Sigmoid colon (tissue), 7 donors: ENCODE results near the gene UCKL1. TPM values are rescaled to one million over a fixed set of nuclear protein-coding genes. Genes with fewer than 3 reads are reported as not detected.

Source experiments
- DNase-seq: peaks from one replicate; pipeline ENCODE4 v3.0.0-alpha.2; 2019
- H3K27ac ChIP-seq, 4 donors: fragments of 200-600 bp; sonication (generic); one replicate each; pipeline ENCODE4 v1.5.1; 2016 to 2019; ENCODE audit warnings: mild to moderate bottlenecking in 1 of 4
- H3K27me3 ChIP-seq, 3 donors: fragments of 200-600 bp; sonication (generic); one replicate each; pipeline ENCODE4 v1.5.1; 2019; ENCODE audit warnings: mild to moderate bottlenecking in 1 of 3
- H3K36me3 ChIP-seq, 4 donors: fragments of 200-600 bp; sonication (generic); one replicate each; pipeline ENCODE4 v1.5.1; 2016 to 2019
- H3K4me1 ChIP-seq, 4 donors: fragments of 200-600 bp; sonication (generic); one replicate each; pipeline ENCODE4 v1.5.1; 2017 to 2019
- H3K4me3 ChIP-seq, 4 donors: fragments of 200-600 bp; sonication (generic); one replicate each; pipeline ENCODE4 v1.5.1; 2017 to 2019; ENCODE audit warnings: mild to moderate bottlenecking in 2 of 4, moderate library complexity in 1 of 4
- H3K9me3 ChIP-seq, 4 donors: fragments of 200-600 bp in 3 of 4; sonication (generic) in 3 of 4; one replicate each; pipeline versions ENCODE4 v1.5.1 to v1.6.1; 2013 to 2019
- EP300 ChIP-seq, 4 donors: sonication (generic); formaldehyde crosslinking; IDR thresholded peaks; one replicate each; pipeline ENCODE4 v1.6.1; 2017; ENCODE audit warnings: antibody characterized with exemption in 4 of 4
- POLR2A ChIP-seq, 2 donors: fragments of 450-650 bp; IDR thresholded peaks; one replicate each; pipeline ENCODE4 v1.6.1; 2016; ENCODE audit warnings: antibody characterized with exemption in 2 of 2, mild to moderate bottlenecking in 2 of 2, moderate library complexity in 2 of 2
- POLR2AphosphoS5 ChIP-seq, 4 donors: sonication (generic); formaldehyde crosslinking; IDR thresholded peaks; one replicate each; pipeline ENCODE4 v1.6.1; 2017; ENCODE audit warnings: antibody characterized with exemption in 4 of 4
- WGBS, 2 donors: extraction: QIAGEN DNeasy Blood & Tissue Kit; methylation state at CpG; one replicate each; pipeline ENCODE4 v1.1.7; 2013; 5-methylcytosine and 5-hydroxymethylcytosine counted together
- intact Hi-C: fragments of 100-400 bp; cut with DNase I; formaldehyde crosslinking; loops from one replicate; pipeline ENCODE4 v1.15.1; 2023
- polyA plus RNA-seq, 3 donors: library from polyadenylated mRNA; stranded (reverse); fragments of 200-250 nt; gene quantifications; one replicate each; pipeline ENCODE4 v1.2.3, GENCODE V29; 2013
- total RNA-seq, 4 donors: library from RNA; depleted of rRNA; stranded (reverse); fragments of >200 nt; gene quantifications; one replicate each; pipeline ENCODE4 v1.1.0, GENCODE V29; 2016
- TF ChIP-seq, protein P1 (sequence below), 4 experiments: fragments of 450-650 bp in 3 of 4; fragments of 200-600 bp in 1 of 4; IDR thresholded peaks; one replicate each; pipeline ENCODE4 v1.5.1; 2016 to 2019; ENCODE audit warnings: antibody characterized with exemption in 4 of 4, mild to moderate bottlenecking in 3 of 4, moderate library complexity in 2 of 4
- donor health status: healthy with polysubstance abuse.
- donor health status: Bipolar disorder and iron deficiency.
- donor health status: healthy.

Gene UCKL1
- total and polyA plus RNA-seq, 7 donors: 21.1 to 45.6 (median 26.1) TPM

DNA sequence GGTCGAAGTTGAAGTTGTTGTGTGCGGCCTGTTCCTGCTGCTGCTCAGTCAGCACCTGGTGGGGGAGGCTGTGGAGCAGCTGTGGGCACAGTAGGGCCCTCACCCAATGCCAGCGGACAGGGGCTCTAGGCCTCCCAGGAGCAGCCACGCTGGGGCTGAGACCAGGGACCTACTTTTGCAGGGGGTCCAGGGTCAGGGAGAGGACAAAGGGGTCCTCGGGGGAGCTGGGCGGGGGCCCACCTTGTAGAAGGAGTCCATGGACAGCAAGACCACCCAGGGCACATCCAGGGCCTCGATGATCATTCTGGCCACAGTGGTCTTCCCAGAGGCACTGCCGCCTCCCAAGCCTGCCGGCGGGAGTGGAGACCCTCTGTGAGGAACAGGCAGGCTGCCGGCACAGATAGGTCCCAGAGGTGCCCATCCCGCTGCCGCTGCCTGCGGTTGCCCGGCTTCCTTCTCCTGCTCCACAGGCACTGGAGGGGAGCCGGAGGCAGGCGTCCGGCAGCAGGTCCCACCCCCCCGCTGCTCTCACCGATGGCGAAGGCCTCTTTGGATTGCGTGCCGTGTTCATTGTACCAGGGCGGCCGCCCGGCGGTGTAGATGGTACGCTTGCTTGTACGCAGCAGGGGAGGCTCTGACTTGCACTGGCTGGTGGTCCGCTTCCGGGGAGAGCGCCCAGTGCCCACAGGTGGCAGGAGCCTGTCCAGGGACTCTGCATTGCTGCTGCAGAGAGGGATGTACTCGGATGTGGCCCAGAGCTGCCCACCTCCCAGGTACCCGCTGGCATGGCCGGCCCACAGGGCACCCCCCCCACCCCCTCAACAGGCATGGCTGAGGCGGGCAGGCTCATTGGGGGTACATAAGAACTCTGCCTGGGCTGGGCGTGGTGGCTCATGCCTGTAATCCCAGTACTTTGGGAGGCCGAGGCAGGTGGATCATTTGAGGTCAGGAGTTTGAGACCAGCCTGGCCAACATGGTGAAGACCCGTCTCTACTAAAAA lies 10.0 kb downstream of the UCKL1 start:
- WGBS, 2 donors: 93 to 96% methylated on average over 39 of the region's 39 CpGs
- H3K4me1 ChIP-seq: peaks cover 0 to 58% (median 42%) of the 10 kb centered on the region in 4 donors
- peaks cover 25 to 42% (median 42%) of the 10 kb centered on the region in 4 donors for H3K36me3 ChIP-seq
- H3K27me3 ChIP-seq: no peaks in the 10 kb centered on the region
- H3K9me3 ChIP-seq: no peaks in the 10 kb centered on the region
- H3K4me3 ChIP-seq: no peak overlapping the region
- H3K27ac ChIP-seq: no peak overlapping the region
- DNase-seq: peak; percentile 64
- TF ChIP-seq POLR2AphosphoS5 (IDR thresholded peaks at IDR 0.05) (no peak), EP300 (IDR thresholded peaks at IDR 0.05) (no peak), POLR2A (IDR thresholded peaks at IDR 0.05) (no peak)
- TF ChIP-seq, protein P1, sequence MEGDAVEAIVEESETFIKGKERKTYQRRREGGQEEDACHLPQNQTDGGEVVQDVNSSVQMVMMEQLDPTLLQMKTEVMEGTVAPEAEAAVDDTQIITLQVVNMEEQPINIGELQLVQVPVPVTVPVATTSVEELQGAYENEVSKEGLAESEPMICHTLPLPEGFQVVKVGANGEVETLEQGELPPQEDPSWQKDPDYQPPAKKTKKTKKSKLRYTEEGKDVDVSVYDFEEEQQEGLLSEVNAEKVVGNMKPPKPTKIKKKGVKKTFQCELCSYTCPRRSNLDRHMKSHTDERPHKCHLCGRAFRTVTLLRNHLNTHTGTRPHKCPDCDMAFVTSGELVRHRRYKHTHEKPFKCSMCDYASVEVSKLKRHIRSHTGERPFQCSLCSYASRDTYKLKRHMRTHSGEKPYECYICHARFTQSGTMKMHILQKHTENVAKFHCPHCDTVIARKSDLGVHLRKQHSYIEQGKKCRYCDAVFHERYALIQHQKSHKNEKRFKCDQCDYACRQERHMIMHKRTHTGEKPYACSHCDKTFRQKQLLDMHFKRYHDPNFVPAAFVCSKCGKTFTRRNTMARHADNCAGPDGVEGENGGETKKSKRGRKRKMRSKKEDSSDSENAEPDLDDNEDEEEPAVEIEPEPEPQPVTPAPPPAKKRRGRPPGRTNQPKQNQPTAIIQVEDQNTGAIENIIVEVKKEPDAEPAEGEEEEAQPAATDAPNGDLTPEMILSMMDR (IDR thresholded peaks at IDR 0.05): no peak
- intact Hi-C loops: no loop called here

DNA sequence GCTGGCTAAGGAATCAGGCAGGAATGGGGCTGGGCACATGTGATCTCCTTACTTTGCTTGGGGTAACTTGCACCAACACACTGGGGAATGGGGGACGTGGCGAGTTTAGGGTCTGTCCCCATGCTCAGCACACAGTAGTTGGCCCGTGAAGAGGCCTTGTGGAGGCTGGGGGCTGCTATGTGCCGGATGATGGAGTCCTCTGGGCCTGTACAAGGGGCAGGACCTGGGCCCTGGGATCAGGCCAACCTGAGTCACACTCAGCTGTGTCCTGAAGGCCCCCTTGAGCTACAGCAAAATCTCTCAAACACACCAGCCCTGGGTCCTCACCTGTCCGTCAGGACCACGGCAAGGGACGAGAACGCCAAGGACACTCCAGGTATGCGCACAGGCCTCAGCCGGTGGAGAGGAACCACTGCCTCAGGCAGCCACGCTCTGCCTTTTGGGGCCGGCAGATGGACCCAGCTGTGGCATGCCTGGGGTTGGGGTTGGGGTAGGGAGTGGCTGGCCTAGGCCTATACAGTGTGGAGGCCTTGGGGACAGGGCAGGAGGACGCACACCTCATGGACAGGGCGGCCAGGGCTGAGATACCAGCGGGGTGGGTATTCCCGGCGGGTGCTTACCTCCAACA lies 11.1 kb downstream of the UCKL1 start:
- intact Hi-C loops: no loop called here
- no peak overlapping the region for H3K27ac ChIP-seq

DNA sequence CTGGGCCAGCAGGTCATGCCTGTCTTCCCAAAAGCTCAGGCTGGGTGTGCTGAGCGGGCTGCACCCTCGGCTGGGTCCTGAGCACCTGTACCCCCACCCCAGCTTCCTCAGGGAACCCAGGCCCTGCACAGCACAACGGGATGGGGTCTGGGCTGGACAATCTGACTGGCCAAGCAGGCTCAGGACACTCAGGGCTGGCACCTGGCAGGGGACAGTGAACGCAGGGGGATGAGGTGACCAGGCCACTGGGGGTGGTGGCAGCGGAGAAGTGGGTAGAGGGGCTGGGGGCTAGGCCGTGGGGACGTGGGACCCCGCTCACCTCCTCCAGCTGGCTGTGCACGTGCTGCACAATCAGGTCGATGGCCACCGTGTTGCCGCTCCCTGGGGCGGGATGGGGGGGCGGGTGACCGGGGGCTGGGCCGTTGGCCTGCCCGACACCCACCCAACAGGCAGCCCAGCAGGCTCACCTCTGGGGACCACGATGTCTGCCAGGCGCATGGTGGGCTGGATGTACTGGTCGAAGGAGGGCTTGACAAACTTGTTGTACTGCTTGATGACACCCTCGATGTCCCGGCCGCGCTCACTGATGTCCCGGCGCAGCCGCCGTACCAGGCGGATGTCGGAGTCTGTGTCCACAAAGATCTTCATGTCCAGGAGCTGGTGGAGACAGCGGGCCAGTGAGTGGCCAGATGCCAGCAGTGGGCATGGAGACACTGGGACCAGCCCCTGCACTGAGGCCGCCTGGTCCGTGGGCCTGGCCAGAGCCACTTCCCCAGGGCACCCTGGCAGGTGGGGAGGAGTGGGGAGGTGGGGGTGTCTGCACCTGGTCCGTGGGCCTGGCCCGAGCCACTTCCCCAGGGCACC lies 11.9 kb downstream of the UCKL1 start:
- H3K4me1 ChIP-seq: peaks cover 0 to 39% (median 23%) of the 10 kb centered on the region in 4 donors

More for the DNA sequence above, 11.1 kb downstream of the UCKL1 start:
- H3K9me3 ChIP-seq: no peaks in the 10 kb centered on the region
- H3K36me3 ChIP-seq: peaks cover 35 to 53% (median 52%) of the 10 kb centered on the region in 4 donors
- 89 to 94% methylated on average over 17 of the region's 17 CpGs for WGBS, 2 donors
- no peak for TF ChIP-seq POLR2A (IDR thresholded peaks at IDR 0.05)
- TF ChIP-seq, protein P1 (IDR thresholded peaks at IDR 0.05): no peak
- no peak for TF ChIP-seq POLR2AphosphoS5 (IDR thresholded peaks at IDR 0.05)
- no peak for TF ChIP-seq EP300 (IDR thresholded peaks at IDR 0.05)
- DNase-seq: peak; percentile 63
- H3K4me3 ChIP-seq: no peak overlapping the region
- H3K4me1 ChIP-seq: peaks cover 0 to 47% (median 32%) of the 10 kb centered on the region in 4 donors
- no peaks in the 10 kb centered on the region for H3K27me3 ChIP-seq

DNA sequence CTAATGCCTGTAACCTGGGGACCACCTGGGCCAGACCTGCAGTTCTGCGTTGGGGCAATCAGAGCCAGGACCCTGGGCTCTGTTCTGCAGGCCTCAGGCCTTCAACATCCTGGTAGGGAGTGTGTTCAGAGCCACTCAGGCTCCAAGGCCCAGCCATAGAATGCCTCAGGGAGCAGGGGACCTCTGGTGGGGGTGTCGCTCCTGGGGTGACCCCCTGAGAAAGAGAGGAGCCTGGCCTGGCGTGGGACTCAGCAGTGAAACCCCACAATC lies 12.5 kb downstream of the UCKL1 start:
- H3K9me3 ChIP-seq: no peaks in the 10 kb centered on the region
- 96 to 97% methylated on average over 3 of the region's 3 CpGs for WGBS, 2 donors
- H3K27ac ChIP-seq: peak overlapping the region in 1 of 4 donors; percentile 73
- TF ChIP-seq EP300 (IDR thresholded peaks at IDR 0.05) (no peak), POLR2A (IDR thresholded peaks at IDR 0.05) (no peak), POLR2AphosphoS5 (IDR thresholded peaks at IDR 0.05) (no peak)
- TF ChIP-seq, protein P1 (IDR thresholded peaks at IDR 0.05): no peak
- H3K27me3 ChIP-seq: no peaks in the 10 kb centered on the region
- DNase-seq: no peak
- intact Hi-C loops: no loop called here
- H3K36me3 ChIP-seq: peaks cover 42 to 67% (median 52%) of the 10 kb centered on the region in 4 donors
- no peak overlapping the region for H3K4me3 ChIP-seq
- H3K4me1 ChIP-seq: peaks cover 0 to 33% (median 18%) of the 10 kb centered on the region in 4 donors

More for the DNA sequence above, 11.9 kb downstream of the UCKL1 start:
- TF ChIP-seq POLR2A (IDR thresholded peaks at IDR 0.05) (no peak), EP300 (IDR thresholded peaks at IDR 0.05) (no peak), POLR2AphosphoS5 (IDR thresholded peaks at IDR 0.05) (no peak)
- TF ChIP-seq, protein P1 (IDR thresholded peaks at IDR 0.05): no peak
- Histone ChIP-seq H3K27ac (no peak overlapping the region), H3K36me3 (peaks cover 42 to 61% (median 52%) of the 10 kb centered on the region in 4 donors), H3K4me3 (no peak overlapping the region), H3K27me3 (no peaks in the 10 kb centered on the region), H3K9me3 (no peaks in the 10 kb centered on the region)
- intact Hi-C loops: no loop called here
- 89 to 93% methylated on average over 35 of the region's 35 CpGs for WGBS, 2 donors
- peak; percentile 68 for DNase-seq
